Measurements from ENCODE around the gene RAC3.

GRCh38 chr17:82065193-82065637, 33.7 kb downstream of the RAC3 start:
- TF ChIP-seq CTCF (IDR thresholded peaks at IDR 0.05; ENCODE audit: poor library complexity), result no peak
- TF ChIP-seq EZH2phosphoT487 (IDR thresholded peaks at IDR 0.05; ENCODE audit: low read depth, severe bottlenecking, unreplicated experiment), result no peak
- no peak for TF ChIP-seq EZH2 (IDR thresholded peaks at IDR 0.05; ENCODE audit: borderline replicate concordance)
